Right ventricle myocardium superior (tissue), 1 donor: ENCODE measurements around the gene LAIR1. TPM values are rescaled to one million over a fixed set of nuclear protein-coding genes. Genes with fewer than 3 reads are reported as not detected.

Experiments
- ATAC-seq: fragments of 200-7000 bp; cut with Tn5 transposase; one replicate; pipeline ENCODE4 v1.9.1; 2020; ENCODE audit warnings: mild to moderate bottlenecking; ENCODE audit not compliant: poor library complexity
- DNase-seq: peaks from one replicate; pipeline ENCODE4 v3.0.0-alpha.2; 2020
- intact Hi-C: fragments of 100-400 bp; cut with DNase I; formaldehyde crosslinking; loops from one replicate; pipeline ENCODE4 v1.11.2; 2022
- total RNA-seq: library from RNA; stranded (reverse); fragmentation: NEBNext Ultra II Directional; extraction: Animal tissue kit (Norgen Biotek cat#: 25700); gene quantifications from one replicate; pipeline ENCODE4 v1.2.1, GENCODE V29; 2021
- donor health status: DM: no; HTN: yes; CAD: no; lungs with severe emphysema.

Gene LAIR1
- total RNA-seq, 1 donor from 2014 or later, result 6.3 TPM

- ATAC-seq, result no peak
- intact Hi-C loops, result no loop called here
- DNase-seq, result no peak
These were observed 9.1 kb downstream of the LAIR1 start for GRCh38 chr19:54355675-54356074.

- intact Hi-C loops, result no loop called here
- DNase-seq, result no peak
- ATAC-seq, result no peak
These were observed 10.0 kb downstream of the LAIR1 start for GRCh38 chr19:54354761-54355160.

- intact Hi-C loops, result no loop called here
- ATAC-seq, result no peak
- no peak for DNase-seq
These were observed 12.2 kb downstream of the LAIR1 start for GRCh38 chr19:54352546-54352945.

- intact Hi-C loops, result no loop called here
- no peak for DNase-seq
- no peak for ATAC-seq
These were observed 12.7 kb downstream of the LAIR1 start for GRCh38 chr19:54352041-54352440.

GRCh38 chr19:54351474-54351873 lies 13.3 kb downstream of the LAIR1 start:
- intact Hi-C loops, result no loop called here
- ATAC-seq (no peak), DNase-seq (no peak)

GRCh38 chr19:54345938-54346386 lies 18.8 kb downstream of the LAIR1 start:
- ATAC-seq, result peak; percentile 45
- intact Hi-C loops, result no loop called here
- DNase-seq, result no peak

- intact Hi-C loops, result no loop called here
- ATAC-seq (no peak), DNase-seq (no peak)
These were observed 20.9 kb downstream of the LAIR1 start for GRCh38 chr19:54343868-54344267.

GRCh38 chr19:54341295-54341694 lies 23.4 kb downstream of the LAIR1 start:
- intact Hi-C loops, result no loop called here
- no peak for DNase-seq
- no peak for ATAC-seq

GRCh38 chr19:54339646-54340358 lies 24.9 kb downstream of the LAIR1 start:
- intact Hi-C loops, result no loop called here
- no peak for DNase-seq
- peak; percentile 56 for ATAC-seq

- intact Hi-C loops, result no loop called here
- DNase-seq, result no peak
- no peak for ATAC-seq
These were observed 26.2 kb downstream of the LAIR1 start for GRCh38 chr19:54338521-54338920.

GRCh38 chr19:54337858-54338230 lies 26.9 kb downstream of the LAIR1 start:
- intact Hi-C loops, result no loop called here
- DNase-seq (no peak), ATAC-seq (no peak)

GRCh38 chr19:54336893-54337857 lies 27.6 kb downstream of the LAIR1 start:
- no peak for ATAC-seq

GRCh38 chr19:54335979-54336892 lies 28.5 kb downstream of the LAIR1 start:
- no peak for DNase-seq
- intact Hi-C loops, result no loop called here
- no peak for ATAC-seq

More at GRCh38 chr19:54336893-54337857, 27.6 kb downstream of the LAIR1 start:
- intact Hi-C loops, result no loop called here
- no peak for DNase-seq

GRCh38 chr19:54335164-54335563 lies 29.6 kb downstream of the LAIR1 start:
- DNase-seq, result no peak
- intact Hi-C loops, result no loop called here
- no peak for ATAC-seq

- ATAC-seq (no peak), DNase-seq (no peak)
- intact Hi-C loops, result no loop called here
These were observed 31.0 kb downstream of the LAIR1 start for GRCh38 chr19:54333586-54334298.

GRCh38 chr19:54332149-54332548 lies 32.6 kb downstream of the LAIR1 start:
- no peak for DNase-seq
- intact Hi-C loops, result no loop called here
- ATAC-seq, result no peak

- DNase-seq (no peak), ATAC-seq (no peak)
- intact Hi-C loops, result no loop called here
These were observed 33.1 kb downstream of the LAIR1 start for GRCh38 chr19:54331626-54332025.

GRCh38 chr19:54329476-54330165 lies 35.1 kb downstream of the LAIR1 start:
- DNase-seq (no peak), ATAC-seq (no peak)
- intact Hi-C loops, result no loop called here
